ENCODE results near the gene SMIM1. TPM values are rescaled to one million over a fixed set of nuclear protein-coding genes. Genes with fewer than 3 reads are reported as not detected.

The SMIM1 gene
- total and polyA plus RNA-seq, 2 experiments from 2014 or later = 3.2 to 7.2 TPM

- Histone ChIP-seq H3K27me3 (ENCODE audit: insufficient read depth) (no peaks in the 10 kb centered on the region), H3K79me2 (replicated peaks; ENCODE audit: insufficient read depth) (no peaks in the 10 kb centered on the region), H3K9me2 (ENCODE audit: insufficient read depth) (no peaks in the 10 kb centered on the region), H3K4me1 (ENCODE audit: insufficient read depth) (no peaks in the 10 kb centered on the region), H2AFZ (no peak overlapping the region), H4K20me1 (replicated peaks; ENCODE audit: insufficient read depth) (no peaks in the 10 kb centered on the region), H3F3A (replicated peaks; ENCODE audit: low read depth) (no peaks in the 10 kb centered on the region), H3K4me3 (no peak overlapping the region), H3K27ac (ENCODE audit: low read depth) (no peak overlapping the region), H3K4me2 (no peak overlapping the region), H3K36me3 (ENCODE audit: insufficient read depth) (no peaks in the 10 kb centered on the region)
- no peak for ATAC-seq
- Mint-ChIP-seq H3K36me3 (ENCODE audit: low read depth) (no peaks in the 10 kb centered on the region), H3K27ac (no peak overlapping the region), H3K4me3 (no peak overlapping the region), H3K27me3 (ENCODE audit: insufficient read depth, low read depth, poor library complexity) (peaks cover 10% of the 10 kb centered on the region), H3K4me1 (peaks cover 4% of the 10 kb centered on the region), H3K9me3 (0 out of 3 replicates have a peak, but pooled peaks cover 2% of the 10 kb centered on the region)
- TF ChIP-seq ZNF114 (CRISPR knock-in tag; IDR thresholded peaks at IDR 0.05) = no peak
- TF ChIP-seq, protein P1, sequence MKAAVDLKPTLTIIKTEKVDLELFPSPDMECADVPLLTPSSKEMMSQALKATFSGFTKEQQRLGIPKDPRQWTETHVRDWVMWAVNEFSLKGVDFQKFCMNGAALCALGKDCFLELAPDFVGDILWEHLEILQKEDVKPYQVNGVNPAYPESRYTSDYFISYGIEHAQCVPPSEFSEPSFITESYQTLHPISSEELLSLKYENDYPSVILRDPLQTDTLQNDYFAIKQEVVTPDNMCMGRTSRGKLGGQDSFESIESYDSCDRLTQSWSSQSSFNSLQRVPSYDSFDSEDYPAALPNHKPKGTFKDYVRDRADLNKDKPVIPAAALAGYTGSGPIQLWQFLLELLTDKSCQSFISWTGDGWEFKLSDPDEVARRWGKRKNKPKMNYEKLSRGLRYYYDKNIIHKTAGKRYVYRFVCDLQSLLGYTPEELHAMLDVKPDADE (IDR thresholded peaks at IDR 0.05) = no peak
- TF ChIP-seq, protein P2, sequence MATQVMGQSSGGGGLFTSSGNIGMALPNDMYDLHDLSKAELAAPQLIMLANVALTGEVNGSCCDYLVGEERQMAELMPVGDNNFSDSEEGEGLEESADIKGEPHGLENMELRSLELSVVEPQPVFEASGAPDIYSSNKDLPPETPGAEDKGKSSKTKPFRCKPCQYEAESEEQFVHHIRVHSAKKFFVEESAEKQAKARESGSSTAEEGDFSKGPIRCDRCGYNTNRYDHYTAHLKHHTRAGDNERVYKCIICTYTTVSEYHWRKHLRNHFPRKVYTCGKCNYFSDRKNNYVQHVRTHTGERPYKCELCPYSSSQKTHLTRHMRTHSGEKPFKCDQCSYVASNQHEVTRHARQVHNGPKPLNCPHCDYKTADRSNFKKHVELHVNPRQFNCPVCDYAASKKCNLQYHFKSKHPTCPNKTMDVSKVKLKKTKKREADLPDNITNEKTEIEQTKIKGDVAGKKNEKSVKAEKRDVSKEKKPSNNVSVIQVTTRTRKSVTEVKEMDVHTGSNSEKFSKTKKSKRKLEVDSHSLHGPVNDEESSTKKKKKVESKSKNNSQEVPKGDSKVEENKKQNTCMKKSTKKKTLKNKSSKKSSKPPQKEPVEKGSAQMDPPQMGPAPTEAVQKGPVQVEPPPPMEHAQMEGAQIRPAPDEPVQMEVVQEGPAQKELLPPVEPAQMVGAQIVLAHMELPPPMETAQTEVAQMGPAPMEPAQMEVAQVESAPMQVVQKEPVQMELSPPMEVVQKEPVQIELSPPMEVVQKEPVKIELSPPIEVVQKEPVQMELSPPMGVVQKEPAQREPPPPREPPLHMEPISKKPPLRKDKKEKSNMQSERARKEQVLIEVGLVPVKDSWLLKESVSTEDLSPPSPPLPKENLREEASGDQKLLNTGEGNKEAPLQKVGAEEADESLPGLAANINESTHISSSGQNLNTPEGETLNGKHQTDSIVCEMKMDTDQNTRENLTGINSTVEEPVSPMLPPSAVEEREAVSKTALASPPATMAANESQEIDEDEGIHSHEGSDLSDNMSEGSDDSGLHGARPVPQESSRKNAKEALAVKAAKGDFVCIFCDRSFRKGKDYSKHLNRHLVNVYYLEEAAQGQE (IDR thresholded peaks at IDR 0.05; ENCODE audit: unreplicated experiment) = no peak
- TF ChIP-seq CTCF (conservative IDR thresholded peaks at IDR 0.05; ENCODE audit: low read depth in 2 of 2) = no peak
- TF ChIP-seq JUNB (IDR thresholded peaks at IDR 0.05; ENCODE audit: unreplicated experiment) = no peak
- TF ChIP-seq CREB1 (CRISPR knock-in tag; IDR thresholded peaks at IDR 0.05; ENCODE audit: low read depth) = no peak
- TF ChIP-seq ZNF462 (CRISPR knock-in tag; IDR thresholded peaks at IDR 0.05) = no peak
- no peak for DNase-seq (ENCODE audit: low spot score)
These were observed 47.2 kb upstream of the SMIM1 start for GRCh38 chr1:3725366-3725765.

Data from GM23338 (cell line).